Activated CD8-positive, alpha-beta memory T cell treated with anti-CD3 and anti-CD28 coated beads for 4 hours (primary cell): ENCODE results near the gene TRAPPC4.
"Not testable (repeated sequence)": the region's sequence is repeated elsewhere in the genome, so short reads cannot be mapped to it uniquely, and the experiment has no call there.

Experiments used
- DNase-seq, 2 donors: peaks; one replicate each; pipeline ENCODE4 v3.0.0-alpha.2; 2020; ENCODE audit warnings: low read depth in 2 of 2

Gene TRAPPC4

GRCh38 chr11:119033421-119033820 is 14.9 kb downstream of the TRAPPC4 start:
- not testable (repeated sequence) for DNase-seq

GRCh38 chr11:119034813-119035212 is 16.2 kb downstream of the TRAPPC4 start:
- no peak for DNase-seq

GRCh38 chr11:119038884-119039283 is 20.3 kb downstream of the TRAPPC4 start:
- no peak for DNase-seq

GRCh38 chr11:119039471-119039870 is 20.9 kb downstream of the TRAPPC4 start:
- not testable (repeated sequence) for DNase-seq

GRCh38 chr11:119041821-119042514 is 23.4 kb downstream of the TRAPPC4 start:
- no peak for DNase-seq

GRCh38 chr11:119042927-119043326 is 24.4 kb downstream of the TRAPPC4 start:
- DNase-seq = no peak

- no peak for DNase-seq
Observed at GRCh38 chr11:119044708-119045107, 26.1 kb downstream of the TRAPPC4 start.

- DNase-seq = no peak
Observed at GRCh38 chr11:119046489-119046888, 27.9 kb downstream of the TRAPPC4 start.

GRCh38 chr11:119047205-119047604 is 28.6 kb downstream of the TRAPPC4 start:
- no peak for DNase-seq

GRCh38 chr11:119048644-119049043 is 30.1 kb downstream of the TRAPPC4 start:
- no peak for DNase-seq

- DNase-seq = no peak
Observed at GRCh38 chr11:119049081-119049480, 30.5 kb downstream of the TRAPPC4 start.

GRCh38 chr11:119051440-119052162 is 33.0 kb downstream of the TRAPPC4 start:
- DNase-seq = no peak

- DNase-seq = no peak
Observed at GRCh38 chr11:119052163-119052814, 33.7 kb downstream of the TRAPPC4 start.

- DNase-seq = no peak
Observed at GRCh38 chr11:119054418-119054817, 35.9 kb downstream of the TRAPPC4 start.

- DNase-seq = no peak
Observed at GRCh38 chr11:119055901-119056300, 37.3 kb downstream of the TRAPPC4 start.

GRCh38 chr11:119056421-119056999 is 37.9 kb downstream of the TRAPPC4 start:
- peak; percentile 16 to 18 for DNase-seq

GRCh38 chr11:119057000-119057769 is 38.6 kb downstream of the TRAPPC4 start, which contains the start of gene HYOU1:
HYOU1 (minus strand) TSS chr11:119057205; CDS start chr11:119056160, 1,045 bp downstream.
- DNase-seq = peak; percentile 95 to 98

- DNase-seq = not testable (repeated sequence)
Observed at GRCh38 chr11:119059128-119059527, 40.6 kb downstream of the TRAPPC4 start.

- DNase-seq = no peak
Observed at GRCh38 chr11:119061256-119061655, 42.7 kb downstream of the TRAPPC4 start.

GRCh38 chr11:119062779-119063178 is 44.2 kb downstream of the TRAPPC4 start:
- DNase-seq = no peak

GRCh38 chr11:119065369-119065768 is 46.8 kb downstream of the TRAPPC4 start:
- DNase-seq = no peak
